Testis (tissue), 3 donors: ENCODE data around the gene PARD6B. TPM values are rescaled to one million over a fixed set of nuclear protein-coding genes. Genes with fewer than 3 reads are reported as not detected.

Experiments
- DNase-seq: peaks from one replicate; pipeline ENCODE4 v3.0.0-alpha.2; 2019
- H3K27ac ChIP-seq, 2 donors: fragments of 200-600 bp; sonication (generic); one replicate each; pipeline ENCODE4 v1.5.1; 2019
- H3K27me3 ChIP-seq: fragments of 200-600 bp; sonication (generic); one replicate; pipeline ENCODE4 v1.5.1; 2019
- H3K36me3 ChIP-seq: fragments of 200-600 bp; sonication (generic); one replicate; pipeline ENCODE4 v1.5.1; 2017; ENCODE audit warnings: low read depth; ENCODE audit errors: missing control alignments
- H3K4me1 ChIP-seq: fragments of 200-600 bp; sonication (generic); one replicate; pipeline ENCODE4 v1.5.1; 2019
- H3K4me3 ChIP-seq, 2 donors: fragments of 200-600 bp; sonication (generic); one replicate each; pipeline ENCODE4 v1.5.1; 2017 to 2019
- H3K9me3 ChIP-seq: fragments of 200-600 bp; sonication (generic); one replicate; pipeline ENCODE4 v1.5.1; 2017
- CTCF ChIP-seq, 3 experiments: fragments of 450-650 bp in 2 of 3; fragments of 200-600 bp in 1 of 3; sonication (generic) in 1 of 3; IDR thresholded peaks; one replicate each; pipeline ENCODE4 v1.5.1; 2016 to 2019; ENCODE audit warnings: antibody characterized with exemption in 3 of 3, mild to moderate bottlenecking in 2 of 3, moderate library complexity in 1 of 3
- POLR2A ChIP-seq: fragments of 450-650 bp; IDR thresholded peaks from one replicate; pipeline ENCODE4 v1.6.1; 2017; ENCODE audit warnings: antibody characterized with exemption, mild to moderate bottlenecking, moderate library complexity
- WGBS, 2 donors: methylation state at CpG; one replicate each; pipeline ENCODE4 v1.1.5; 2018; 5-methylcytosine and 5-hydroxymethylcytosine counted together
- intact Hi-C: fragments of 100-400 bp; cut with DNase I; formaldehyde crosslinking; loops from one replicate; pipeline ENCODE4 v1.15.1; 2023; ENCODE audit warnings: low total_unique reads
- polyA plus RNA-seq: library from polyadenylated mRNA; stranded (reverse); fragments of 350-450 nt; fragmentation: Illumina TruSeq; extraction: RNeasy Lipid Tissue Mini Kit (QIAGEN cat#74804); gene quantifications from one replicate; pipeline ENCODE4 v1.2.3, GENCODE V29; 2014; ENCODE audit warnings: low read depth, low replicate concordance; ENCODE audit not compliant: insufficient read depth
- total RNA-seq, 2 donors: library from RNA; depleted of rRNA; stranded (reverse); fragments of >200 nt; gene quantifications; one replicate each; pipeline ENCODE4 v1.2.3, GENCODE V29; 2016

The PARD6B gene
- total and polyA plus RNA-seq, 3 donors from 2014 or later: 3.8 to 17.0 (median 15.4) TPM

GRCh38 chr20:50754420-50754819, 23.0 kb downstream of the PARD6B start:
- Histone ChIP-seq H3K27ac (no peak overlapping the region), H3K36me3 (no peaks in the 10 kb centered on the region), H3K4me1 (no peaks in the 10 kb centered on the region), H3K27me3 (no peaks in the 10 kb centered on the region), H3K9me3 (no peaks in the 10 kb centered on the region), H3K4me3 (no peak overlapping the region)
- WGBS, 2 donors: 71 to 83% methylated on average over 4 of the region's 4 CpGs
- TF ChIP-seq CTCF (IDR thresholded peaks at IDR 0.05): no peak
- TF ChIP-seq POLR2A: no peak
- intact Hi-C loops: no loop called here
- no peak for DNase-seq

DNA sequence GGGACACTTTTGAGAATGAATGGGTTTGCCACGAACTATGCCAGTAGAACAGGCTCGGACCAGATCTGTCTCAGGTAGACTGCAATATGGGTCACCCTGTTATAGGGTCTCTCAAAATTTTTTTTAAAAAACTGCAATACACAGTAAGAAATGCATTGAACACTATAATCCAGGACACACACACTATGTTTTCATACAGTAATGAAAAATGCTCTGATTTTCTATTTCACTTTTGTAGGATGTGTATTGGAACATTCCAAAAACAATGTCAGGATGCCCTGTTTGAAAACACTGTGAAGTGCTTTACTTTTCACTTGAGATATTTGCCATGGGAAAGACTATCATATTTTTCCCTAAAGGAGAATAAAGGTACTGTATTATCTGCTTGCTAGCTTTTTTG, 25.1 kb downstream of the PARD6B start:
- intact Hi-C loops: no loop called here
- Histone ChIP-seq H3K36me3 (no peaks in the 10 kb centered on the region), H3K4me3 (no peak overlapping the region), H3K9me3 (no peaks in the 10 kb centered on the region), H3K4me1 (no peaks in the 10 kb centered on the region), H3K27ac (no peak overlapping the region), H3K27me3 (no peaks in the 10 kb centered on the region)
- DNase-seq: no peak
- no peak for TF ChIP-seq CTCF (IDR thresholded peaks at IDR 0.05)
- no peak for TF ChIP-seq POLR2A
- WGBS, 2 donors: 91 to 92% methylated on average over 2 of the region's 2 CpGs

DNA sequence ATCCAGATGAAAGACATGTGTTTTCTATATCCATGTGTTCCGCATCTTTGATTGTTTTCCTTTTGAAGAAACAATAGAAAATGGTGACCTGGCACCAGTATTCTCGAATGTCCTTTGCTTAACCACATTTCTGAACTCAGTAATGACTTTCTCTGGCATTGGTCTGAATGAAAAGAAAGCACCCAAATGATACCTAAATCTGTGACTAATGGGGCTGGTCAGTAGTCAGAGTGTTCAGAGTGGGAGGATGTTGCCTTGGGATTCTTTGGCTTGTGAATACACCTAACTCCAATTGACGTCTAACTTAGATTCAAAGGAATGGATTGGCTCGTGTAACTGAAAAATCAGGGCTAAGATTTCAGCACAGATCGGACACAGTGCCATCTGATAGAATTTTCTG, 27.1 kb downstream of the PARD6B start:
- TF ChIP-seq POLR2A: no peak
- TF ChIP-seq CTCF (IDR thresholded peaks at IDR 0.05): no peak
- Histone ChIP-seq H3K27ac (no peak overlapping the region), H3K9me3 (no peaks in the 10 kb centered on the region), H3K27me3 (no peaks in the 10 kb centered on the region), H3K4me3 (no peak overlapping the region), H3K36me3 (no peaks in the 10 kb centered on the region), H3K4me1 (peaks cover 7% of the 10 kb centered on the region)
- DNase-seq: no peak
- 83 to 86% methylated on average over 5 of the region's 5 CpGs for WGBS, 2 donors
- intact Hi-C loops: no loop called here

DNA sequence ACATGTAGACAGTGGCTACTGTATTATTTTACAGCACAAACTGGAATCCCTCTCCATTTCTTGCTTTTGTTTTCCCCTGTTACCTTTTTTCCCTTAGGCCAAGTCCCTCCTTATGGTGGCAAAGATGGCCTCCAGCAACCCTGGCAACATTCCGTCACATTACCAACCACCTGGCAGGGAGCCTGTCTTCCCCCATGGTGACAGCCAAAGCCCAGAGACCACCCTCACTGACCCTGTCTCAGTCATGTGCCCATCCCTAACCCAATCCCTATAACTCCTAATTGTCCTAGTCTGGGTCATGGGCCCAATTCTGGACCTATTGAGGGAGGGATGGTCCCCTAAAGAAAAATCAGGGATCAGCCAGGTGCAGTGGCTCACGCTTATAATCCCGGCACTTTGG, 27.6 kb downstream of the PARD6B start:
- no peak for DNase-seq
- H3K27me3 ChIP-seq: no peaks in the 10 kb centered on the region
- H3K4me3 ChIP-seq: no peak overlapping the region
- no peaks in the 10 kb centered on the region for H3K36me3 ChIP-seq
- H3K4me1 ChIP-seq: peaks cover 7% of the 10 kb centered on the region
- TF ChIP-seq CTCF (IDR thresholded peaks at IDR 0.05): no peak
- TF ChIP-seq POLR2A: no peak
- H3K9me3 ChIP-seq: no peaks in the 10 kb centered on the region
- intact Hi-C loops: no loop called here
- no peak overlapping the region for H3K27ac ChIP-seq
- WGBS, 2 donors: 92 to 95% methylated on average over 3 of the region's 3 CpGs

- H3K4me3 ChIP-seq: no peak overlapping the region
- TF ChIP-seq POLR2A: no peak
- H3K4me1 ChIP-seq: peaks cover 7% of the 10 kb centered on the region
- H3K9me3 ChIP-seq: no peaks in the 10 kb centered on the region
- 82 to 87% methylated on average over 5 of the region's 5 CpGs for WGBS, 2 donors
- no peaks in the 10 kb centered on the region for H3K27me3 ChIP-seq
- intact Hi-C loops: no loop called here
- H3K36me3 ChIP-seq: no peaks in the 10 kb centered on the region
- DNase-seq: no peak
- no peak overlapping the region for H3K27ac ChIP-seq
Measured at GRCh38 chr20:50759678-50760077, 28.3 kb downstream of the PARD6B start.
